Midbrain (tissue), 1 donor: Measurements from ENCODE around the gene HCRT.
"Not testable (repeated sequence)": the region's sequence is repeated elsewhere in the genome, so short reads cannot be mapped to it uniquely, and the experiment has no call there.

ENCODE experiments used
- DNase-seq: peaks from one replicate; lab custom pipeline; 2025; lab: John Stamatoyannopoulos, UW

Gene HCRT

GRCh38 chr17:42184713-42185620, at the start of gene HCRT:
Gene HCRT, minus strand, starts transcription at chr17:42185452. Its CDS starts 87 bp downstream, at chr17:42185365.
- no peak for DNase-seq

- DNase-seq, result no peak
Observed at GRCh38 chr17:42233994-42234393, 48.7 kb upstream of the HCRT start.

GRCh38 chr17:42233156-42233555, 47.9 kb upstream of the HCRT start:
- DNase-seq, result no peak

GRCh38 chr17:42230225-42230624, 45.0 kb upstream of the HCRT start:
- DNase-seq, result no peak

GRCh38 chr17:42227849-42228700, 42.8 kb upstream of the HCRT start:
- DNase-seq, result no peak

GRCh38 chr17:42225646-42226045, 40.4 kb upstream of the HCRT start:
- DNase-seq, result no peak

GRCh38 chr17:42224651-42225050, 39.4 kb upstream of the HCRT start:
- no peak for DNase-seq

- DNase-seq, result peak; percentile 56
Observed at GRCh38 chr17:42221886-42222745, 36.9 kb upstream of the HCRT start.

- not testable (repeated sequence) for DNase-seq
Observed at GRCh38 chr17:42219280-42219679, 34.0 kb upstream of the HCRT start.

- no peak for DNase-seq
Observed at GRCh38 chr17:42214156-42214555, 28.9 kb upstream of the HCRT start.

GRCh38 chr17:42212382-42212781, 27.1 kb upstream of the HCRT start:
- DNase-seq, result no peak

- peak; percentile 79 for DNase-seq
Observed at GRCh38 chr17:42211921-42212341, 26.7 kb upstream of the HCRT start.

- DNase-seq, result no peak
Observed at GRCh38 chr17:42210046-42210445, 24.8 kb upstream of the HCRT start.

- not testable (repeated sequence) for DNase-seq
Observed at GRCh38 chr17:42206153-42206612, 20.9 kb upstream of the HCRT start.

GRCh38 chr17:42203354-42203753, 18.1 kb upstream of the HCRT start:
- no peak for DNase-seq

- no peak for DNase-seq
Observed at GRCh38 chr17:42202696-42203095, 17.4 kb upstream of the HCRT start.

GRCh38 chr17:42202159-42202558, 16.9 kb upstream of the HCRT start:
- DNase-seq, result no peak

GRCh38 chr17:42201458-42201772, 16.2 kb upstream of the HCRT start:
- no peak for DNase-seq

GRCh38 chr17:42200706-42201457, 15.6 kb upstream of the HCRT start:
- DNase-seq, result peak; percentile 42

GRCh38 chr17:42199416-42200011, 14.3 kb upstream of the HCRT start:
- no peak for DNase-seq

- no peak for DNase-seq
Observed at GRCh38 chr17:42198897-42199296, 13.6 kb upstream of the HCRT start.
